DOHH2 (cell line): ENCODE data around the gene NAA38.
A peak's percentile ranks its signal among the peaks of the same experiment; 100 is the strongest.

Experiments
- H3F3A ChIP-seq: fragments of 200-600 bp; sonication (generic), shearing (Covaris generic); 2 replicates; pipeline ENCODE4 v1.6.0; 2016; ENCODE audit warnings: antibody characterized with exemption, mild to moderate bottlenecking; ENCODE audit not compliant: control insufficient read depth, insufficient read depth
- H3K27ac ChIP-seq: fragments of 200-600 bp; sonication (generic); 2 replicates; pipeline ENCODE4 v1.5.1; 2014; ENCODE audit warnings: low read depth, mild to moderate bottlenecking, low read length, moderate library complexity
- H3K27me3 ChIP-seq: fragments of 200-600 bp; sonication (generic); 2 replicates; pipeline ENCODE4 v1.6.1; 2014; ENCODE audit warnings: mild to moderate bottlenecking, low read length, mixed read lengths; ENCODE audit not compliant: control insufficient read depth
- H3K36me3 ChIP-seq: fragments of 200-600 bp; sonication (generic); 2 replicates; pipeline ENCODE4 v1.6.1; 2014; ENCODE audit warnings: mild to moderate bottlenecking, low read length, moderate library complexity, mixed read lengths; ENCODE audit not compliant: control insufficient read depth
- H3K4me1 ChIP-seq: fragments of 200-600 bp; sonication (generic); 2 replicates; pipeline ENCODE4 v1.6.1; 2014; ENCODE audit warnings: mild to moderate bottlenecking, low read length, mixed read lengths; ENCODE audit not compliant: control insufficient read depth
- H3K4me2 ChIP-seq: fragments of 200-600 bp; sonication (generic); 2 replicates; pipeline ENCODE4 v1.6.0; 2014; ENCODE audit warnings: mild to moderate bottlenecking, low read length, moderate library complexity
- H3K4me3 ChIP-seq: fragments of 200-600 bp; sonication (generic); 2 replicates; pipeline ENCODE4 v1.5.1; 2014; ENCODE audit warnings: mild to moderate bottlenecking, low read length, mixed read lengths
- H3K79me2 ChIP-seq: fragments of 200-600 bp; sonication (generic); 2 replicates; pipeline ENCODE4 v1.6.1; 2014; ENCODE audit warnings: mild to moderate bottlenecking, low read length, mixed read lengths; ENCODE audit not compliant: control insufficient read depth
- H3K9me2 ChIP-seq: fragments of 200-600 bp; sonication (generic); replicated peaks from 2 replicates; pipeline ENCODE4 v1.6.1; 2014; ENCODE audit warnings: mild to moderate bottlenecking, low read length, mixed read lengths; ENCODE audit not compliant: control insufficient read depth
- H3K9me3 ChIP-seq: fragments of 200-600 bp; sonication (generic); 2 replicates; pipeline ENCODE4 v1.6.1; 2014; ENCODE audit warnings: antibody characterized with exemption, low read length, mixed read lengths; ENCODE audit not compliant: control insufficient read depth, insufficient read depth
- H4K20me1 ChIP-seq: fragments of 200-600 bp; sonication (generic); 2 replicates; pipeline ENCODE4 v1.6.0; 2014; ENCODE audit warnings: low read depth, mild to moderate bottlenecking, antibody characterized with exemption, low read length, moderate library complexity; ENCODE audit not compliant: control insufficient read depth, insufficient read depth
- EZH2phosphoT487 ChIP-seq: fragments of 200-600 bp; sonication (generic); IDR thresholded peaks from 2 replicates; pipeline ENCODE4 v1.6.1; 2017; ENCODE audit warnings: borderline replicate concordance, mild to moderate bottlenecking, antibody characterized with exemption, low read length, moderate library complexity, mixed read lengths
- TF ChIP-seq, protein P1 (sequence below): fragments of 200-600 bp; sonication (generic); IDR thresholded peaks from one replicate; pipeline ENCODE4 v1.5.1; 2014; ENCODE audit warnings: antibody characterized with exemption, mild to moderate bottlenecking, low read depth, low read length; ENCODE audit not compliant: poor library complexity, severe bottlenecking

NAA38 gene

DNA sequence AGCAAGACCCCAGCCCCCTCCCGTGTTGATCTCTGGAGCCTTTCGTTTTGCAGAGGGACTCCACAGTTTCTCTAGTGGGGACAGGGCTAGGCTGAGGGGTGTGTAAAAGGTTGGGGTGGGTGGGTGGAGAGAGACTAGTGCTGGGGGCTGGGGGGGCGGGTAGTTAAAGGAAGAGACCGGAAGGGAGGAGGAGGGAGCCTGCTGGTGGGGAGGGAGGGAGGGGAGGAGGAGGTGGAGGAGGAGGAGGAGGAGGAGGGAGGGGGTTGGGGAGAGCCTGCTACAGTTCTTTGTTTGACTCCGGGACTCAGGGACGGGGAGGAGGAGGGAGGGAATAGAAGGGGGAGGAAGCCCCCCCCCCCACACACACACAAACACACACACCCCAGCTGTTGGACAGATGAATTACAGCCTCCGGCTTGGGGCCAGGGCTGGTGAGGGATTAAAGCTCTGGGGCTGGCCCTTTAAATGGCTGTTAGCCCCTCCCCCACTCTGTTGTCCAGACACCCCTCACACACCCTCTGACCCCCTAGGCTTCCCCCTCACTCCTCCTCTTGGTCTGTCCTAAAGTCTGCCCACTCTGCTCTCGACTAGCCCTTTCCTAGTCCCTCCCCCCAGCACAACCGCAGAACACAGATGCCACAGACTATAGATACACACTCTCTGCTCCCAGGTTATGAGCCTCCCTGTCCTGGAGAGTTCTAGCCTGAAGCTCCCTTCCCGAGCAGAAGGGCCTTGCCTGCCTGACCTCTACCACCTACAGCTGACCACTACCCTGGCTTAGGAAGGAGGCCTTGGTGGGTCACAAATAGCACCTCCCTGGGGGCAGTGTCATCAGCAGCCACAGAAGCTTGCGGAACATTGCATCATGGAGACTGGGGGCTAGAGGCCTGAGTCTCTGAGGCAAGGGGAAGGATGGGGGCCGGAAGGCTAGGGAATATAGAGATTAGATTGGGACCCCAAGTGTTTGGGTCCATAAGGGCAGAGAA lies 19.0 kb downstream of the NAA38 start:
- H3K27me3 ChIP-seq, result no peaks in the 10 kb centered on the region
- H3K9me2 ChIP-seq, result no peaks in the 10 kb centered on the region
- peak overlapping the region; percentile 87 for H3K4me3 ChIP-seq
- H3F3A ChIP-seq, result peaks cover 48% of the 10 kb centered on the region
- TF ChIP-seq EZH2phosphoT487, result no peak
- TF ChIP-seq, protein P1, sequence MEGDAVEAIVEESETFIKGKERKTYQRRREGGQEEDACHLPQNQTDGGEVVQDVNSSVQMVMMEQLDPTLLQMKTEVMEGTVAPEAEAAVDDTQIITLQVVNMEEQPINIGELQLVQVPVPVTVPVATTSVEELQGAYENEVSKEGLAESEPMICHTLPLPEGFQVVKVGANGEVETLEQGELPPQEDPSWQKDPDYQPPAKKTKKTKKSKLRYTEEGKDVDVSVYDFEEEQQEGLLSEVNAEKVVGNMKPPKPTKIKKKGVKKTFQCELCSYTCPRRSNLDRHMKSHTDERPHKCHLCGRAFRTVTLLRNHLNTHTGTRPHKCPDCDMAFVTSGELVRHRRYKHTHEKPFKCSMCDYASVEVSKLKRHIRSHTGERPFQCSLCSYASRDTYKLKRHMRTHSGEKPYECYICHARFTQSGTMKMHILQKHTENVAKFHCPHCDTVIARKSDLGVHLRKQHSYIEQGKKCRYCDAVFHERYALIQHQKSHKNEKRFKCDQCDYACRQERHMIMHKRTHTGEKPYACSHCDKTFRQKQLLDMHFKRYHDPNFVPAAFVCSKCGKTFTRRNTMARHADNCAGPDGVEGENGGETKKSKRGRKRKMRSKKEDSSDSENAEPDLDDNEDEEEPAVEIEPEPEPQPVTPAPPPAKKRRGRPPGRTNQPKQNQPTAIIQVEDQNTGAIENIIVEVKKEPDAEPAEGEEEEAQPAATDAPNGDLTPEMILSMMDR, result no peak
- peaks cover 56% of the 10 kb centered on the region for H3K79me2 ChIP-seq
- H3K36me3 ChIP-seq, result peaks cover 38% of the 10 kb centered on the region
- H4K20me1 ChIP-seq, result no peaks in the 10 kb centered on the region
- no peaks in the 10 kb centered on the region for H3K9me3 ChIP-seq
- H3K4me2 ChIP-seq, result peak overlapping the region; percentile 93
- H3K27ac ChIP-seq, result peak overlapping the region; percentile 96
- H3K4me1 ChIP-seq, result peaks cover 46% of the 10 kb centered on the region

DNA sequence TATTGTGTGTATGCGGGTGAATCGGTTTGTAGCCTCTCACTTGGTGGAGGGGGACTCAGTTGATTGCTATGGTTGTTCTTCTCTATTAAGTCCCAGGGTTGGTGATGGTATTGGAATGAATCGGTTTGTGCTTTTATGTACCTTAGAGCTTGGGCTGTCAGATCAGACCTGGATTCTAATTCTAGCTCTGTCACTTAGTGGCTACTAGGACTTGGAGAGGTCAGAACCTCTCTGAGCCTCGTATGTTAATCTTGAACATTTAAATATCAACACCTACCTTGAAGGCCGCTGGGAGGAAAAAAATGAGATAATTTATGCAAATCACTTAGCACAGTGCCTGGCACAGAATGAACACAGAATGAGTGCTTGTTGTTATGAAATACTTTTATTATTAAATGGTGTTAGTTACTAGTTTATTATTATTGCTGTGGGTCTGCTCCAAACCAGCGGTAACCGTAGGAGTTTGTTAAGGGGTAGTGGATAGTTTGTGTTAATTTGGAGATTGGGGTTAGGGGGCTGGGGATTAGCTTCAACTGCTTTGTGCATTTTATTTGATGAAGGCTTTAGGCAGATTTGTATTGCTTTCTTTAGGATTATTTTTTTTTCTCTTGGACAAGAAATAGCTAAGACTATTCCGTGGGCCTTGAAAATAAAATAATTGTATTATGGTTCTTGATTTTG lies 19.8 kb downstream of the NAA38 start:
- Histone ChIP-seq H3K9me2 (no peaks in the 10 kb centered on the region), H4K20me1 (no peaks in the 10 kb centered on the region), H3K27ac (peak overlapping the region; percentile 89), H3K4me2 (peak overlapping the region; percentile 93), H3F3A (peaks cover 40% of the 10 kb centered on the region), H3K27me3 (peaks cover 5% of the 10 kb centered on the region; the same call in 1 of the 2 replicates), H3K36me3 (peaks cover 34% of the 10 kb centered on the region), H3K79me2 (peaks cover 48% of the 10 kb centered on the region), H3K4me1 (peaks cover 53% of the 10 kb centered on the region), H3K9me3 (no peaks in the 10 kb centered on the region), H3K4me3 (peak overlapping the region; percentile 78)
- TF ChIP-seq, protein P1, result no peak

DNA sequence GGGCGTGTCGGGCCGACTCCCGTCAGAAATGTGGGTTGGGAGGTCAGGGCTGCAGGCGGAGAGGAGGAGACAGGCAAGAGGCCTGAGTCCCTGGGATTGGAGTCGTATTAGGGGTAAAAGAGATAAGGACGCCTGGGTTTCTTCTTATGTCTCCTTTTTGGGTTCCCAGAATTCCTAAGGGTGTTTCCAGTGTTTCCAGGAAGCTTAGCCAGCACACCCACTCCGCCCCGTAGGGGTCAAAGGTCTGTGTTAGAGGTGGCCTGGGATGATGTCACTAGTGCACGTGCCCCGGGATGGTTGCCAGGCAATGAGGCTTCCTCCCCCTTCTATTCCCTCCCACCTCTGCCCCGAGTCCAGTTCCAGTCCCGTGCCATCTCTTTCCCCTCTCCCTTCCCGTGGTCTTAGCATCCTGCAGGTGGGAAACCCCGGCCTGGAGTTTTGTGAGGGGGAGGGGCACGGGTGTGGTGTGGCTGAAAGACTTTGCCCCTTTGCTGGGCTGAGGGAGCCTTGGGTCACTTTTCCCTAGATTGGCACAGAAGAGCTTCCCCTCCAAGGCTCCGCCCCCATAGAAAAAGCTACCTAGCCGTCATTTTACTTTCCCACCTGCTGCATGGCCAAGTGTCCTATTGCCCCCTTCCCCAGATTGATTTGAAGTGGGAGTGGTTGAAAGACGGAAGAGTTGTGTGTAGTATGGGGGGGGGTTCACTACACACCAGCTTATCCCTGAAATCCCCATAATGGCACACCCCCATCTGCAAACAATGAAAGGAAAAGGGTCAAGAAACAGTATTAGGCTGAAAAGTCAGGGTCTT lies 20.6 kb downstream of the NAA38 start:
- no peak for TF ChIP-seq EZH2phosphoT487
- TF ChIP-seq, protein P1, result no peak
- H3K27ac ChIP-seq, result peak overlapping the region; percentile 89
- H3K4me1 ChIP-seq, result peaks cover 53% of the 10 kb centered on the region

More for the DNA sequence above, 20.6 kb downstream of the NAA38 start:
- Histone ChIP-seq H3K9me3 (no peaks in the 10 kb centered on the region), H3F3A (peaks cover 36% of the 10 kb centered on the region), H3K27me3 (peaks cover 6% of the 10 kb centered on the region; the same call in 1 of the 2 replicates), H3K79me2 (peaks cover 47% of the 10 kb centered on the region), H3K9me2 (no peaks in the 10 kb centered on the region), H3K4me2 (peak overlapping the region; percentile 93), H4K20me1 (no peaks in the 10 kb centered on the region), H3K36me3 (peaks cover 32% of the 10 kb centered on the region), H3K4me3 (peak overlapping the region; percentile 78)
